GM12878 (cell line): ENCODE measurements around the gene FANCI. TPM values are rescaled to one million over a fixed set of nuclear protein-coding genes. Genes with fewer than 3 reads are reported as not detected.

ENCODE experiments used
- ATAC-seq: fragments of 200-7000 bp; cut with Tn5 transposase; 3 replicates; pipeline ENCODE4 v1.9.1; 2020; ENCODE audit warnings: mild to moderate bottlenecking, moderate library complexity
- BruUV-seq: library from RNA; stranded (reverse); fragments of 400-500 nt; replicated peaks from 2 replicates; lab custom pipeline; 2021; lab: Mats Ljungman, UMichigan
- CTCF ChIA-PET: fragments of 300-600 bp; sonication (Branson Sonifier 250); formaldehyde crosslinking; extraction: SDS; loops from one replicate; lab custom pipeline; 2021; ENCODE audit warnings: inconsistent platforms; lab: Yijun Ruan, JAX
- POLR2A ChIA-PET: fragments of 350-600 bp; formaldehyde crosslinking; extraction: SDS; loops from one replicate; lab custom pipeline; 2021; ENCODE audit warnings: inconsistent platforms; lab: Charles Lee
- RAD21 ChIA-PET: fragments of 300-600 bp; sonication (Branson Sonifier 250); formaldehyde crosslinking; loops from one replicate; lab custom pipeline; 2023; ENCODE audit warnings: antibody characterized with exemption; ENCODE audit not compliant: unreplicated experiment; lab: Charles Lee
- SMC1A ChIA-PET: fragments of 300-600 bp; sonication (Branson Sonifier 250); formaldehyde crosslinking; loops from one replicate; lab custom pipeline; 2023; ENCODE audit not compliant: unreplicated experiment, uncharacterized antibody; lab: Charles Lee
- DNase-seq: peaks from one replicate; pipeline ENCODE4 v3.0.0-alpha.2; 2011; ENCODE audit warnings: low read depth, low spot score
- FAIRE-seq: peaks from 3 replicates; lab custom pipeline; 2011; peaks lifted over from hg19 to GRCh38; lab: Jason Lieb, UNC
- H2AFZ ChIP-seq: 2 replicates; pipeline ENCODE4 v1.6.0; 2011; ENCODE audit warnings: low read depth, low read length, control low read depth; ENCODE audit not compliant: control insufficient read depth
- H3K27ac ChIP-seq: 2 replicates; pipeline ENCODE4 v1.5.1; 2011; ENCODE audit warnings: control low read depth; ENCODE audit not compliant: control insufficient read depth, insufficient read depth
- H3K27me3 ChIP-seq, 2 experiments: replicated peaks in 1 of 2; 2 replicates each; pipeline versions ENCODE4 v1.6.0 to v1.6.1; 2011; ENCODE audit warnings: low read length in 1 of 2; ENCODE audit not compliant: control insufficient read depth in 2 of 2, insufficient read depth in 2 of 2
- H3K36me3 ChIP-seq, 2 experiments: 2 replicates each; pipeline ENCODE4 v1.5.1; 2011; ENCODE audit warnings: low read length in 1 of 2; ENCODE audit not compliant: control insufficient read depth in 2 of 2, insufficient read depth in 2 of 2
- H3K4me1 ChIP-seq: 2 replicates; pipeline ENCODE4 v1.6.1; 2011; ENCODE audit warnings: mild to moderate bottlenecking, low read length, moderate library complexity, mixed read lengths; ENCODE audit not compliant: control insufficient read depth, insufficient read depth
- H3K4me2 ChIP-seq: 2 replicates; pipeline ENCODE4 v1.6.0; 2011; ENCODE audit warnings: control low read depth; ENCODE audit not compliant: control insufficient read depth, insufficient read depth
- H3K4me3 ChIP-seq: fragments of 200-600 bp; sonication (generic); 2 replicates; pipeline ENCODE4 v1.5.1; 2016
- H3K79me2 ChIP-seq: 2 replicates; pipeline ENCODE4 v1.6.0; 2011; ENCODE audit warnings: low read length; ENCODE audit not compliant: control insufficient read depth, insufficient read depth
- H3K9ac ChIP-seq: 2 replicates; pipeline ENCODE4 v1.8.0; 2011; ENCODE audit warnings: low read length, control low read depth, mixed read lengths; ENCODE audit not compliant: control insufficient read depth, insufficient read depth
- H3K9me3 ChIP-seq: replicated peaks from 3 replicates; pipeline ENCODE4 v1.5.1; 2011; ENCODE audit warnings: mild to moderate bottlenecking, low read length; ENCODE audit not compliant: control insufficient read depth, insufficient read depth
- H4K20me1 ChIP-seq: 2 replicates; pipeline ENCODE4 v1.6.0; 2011; ENCODE audit not compliant: control insufficient read depth, insufficient read depth
- BMI1 ChIP-seq: fragments of 450-650 bp; IDR thresholded peaks from 2 replicates; pipeline ENCODE4 v1.6.1; 2016; ENCODE audit warnings: mild to moderate bottlenecking, moderate library complexity, borderline replicate concordance
- CBX3 ChIP-seq: fragments of 200-600 bp; sonication (generic); IDR thresholded peaks from 2 replicates; pipeline ENCODE4 v1.6.1; 2016; ENCODE audit warnings: low read depth, borderline replicate concordance
- IKZF1 ChIP-seq: fragments of 450-650 bp; conservative IDR thresholded peaks from 2 replicates; pipeline ENCODE4 v1.6.1; 2017; ENCODE audit warnings: antibody characterized with exemption, mild to moderate bottlenecking
- SPI1 ChIP-seq: IDR thresholded peaks from 2 replicates; pipeline ENCODE4 v1.6.1; 2011; ENCODE audit warnings: low read depth, mild to moderate bottlenecking, low read length, moderate library complexity, borderline replicate concordance; ENCODE audit not compliant: insufficient read depth
- WGBS: methylation state at CpG from one replicate; pipeline ENCODE4 v1.1.6; 2016; ENCODE audit warnings: low lambda C conversion rate; ENCODE audit not compliant: insufficient replicate concordance, insufficient coverage; ENCODE audit errors: missing lambda C conversion rate; 5-methylcytosine and 5-hydroxymethylcytosine counted together
- in situ Hi-C: fragments of 300-500 bp; cut with MboI; formaldehyde crosslinking; loops from 9 replicates; pipeline ENCODE4 v1.14.3; 2018; ENCODE audit warnings: mixed read lengths
- intact Hi-C: fragments of 100-400 bp; cut with micrococcal nuclease; formaldehyde crosslinking; loops from one replicate; pipeline ENCODE4 v1.14.2; 2022; ENCODE audit not compliant: unreplicated experiment
- polyA plus RNA-seq, 11 experiments: library from polyadenylated mRNA; depleted of rRNA in 4 of 11; unstranded in 6 of 11; stranded (reverse) in 5 of 11; fragments of >200 nt; fragmentation: Nextera tagmentation in 4 of 11; fragmentation: Illumina TruSeq in 1 of 11; extraction: Ambion mirVana in 4 of 11; extraction: Trizol in 1 of 11; gene quantifications; 1 replicate in 1 of 11; 2 replicates in 10 of 11; pipeline versions ENCODE4 v1.2.1 to v1.2.3, GENCODE V29; 2011 to 2016; ENCODE audit warnings: inconsistent platforms in 2 of 11, missing spikeins in 2 of 11, low read depth in 1 of 11
- total RNA-seq, 4 experiments: library from RNA; depleted of rRNA in 3 of 4; stranded (reverse); fragments of >200 nt in 3 of 4; fragmentation: Illumina TruSeq in 1 of 4; extraction: Trizol in 1 of 4; gene quantifications; 2 replicates each; pipeline versions ENCODE4 v1.2.1 to v1.2.3, GENCODE V29; 2013 to 2021

The FANCI gene
- total and polyA plus RNA-seq, 10 of the 15 experiments (the other 5 are each of a cell fraction or from before 2014, with no cell fraction given) = 38.1 to 129 (median 82.4) TPM

DNA sequence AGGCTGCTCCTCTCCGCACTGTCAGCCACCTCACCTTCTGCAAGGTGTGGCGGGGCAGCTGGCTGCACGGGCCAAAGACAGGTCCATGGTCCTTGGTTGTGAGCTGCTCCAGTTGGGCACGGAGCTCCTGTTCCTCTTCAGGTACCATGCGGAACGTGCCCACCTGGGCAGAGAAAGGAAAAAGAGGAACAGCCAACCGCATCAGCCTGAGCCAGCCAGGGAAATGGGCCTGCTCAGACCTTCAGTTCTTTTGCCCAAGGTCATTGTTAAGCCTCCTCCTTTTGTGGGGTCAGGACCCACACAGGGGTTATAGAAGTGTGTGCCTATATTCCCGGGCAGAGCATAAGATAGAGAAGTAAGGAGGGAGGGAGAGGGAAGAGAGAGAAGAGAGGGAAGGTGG is 25.2 kb upstream of the FANCI start:
- in situ Hi-C loops = no loop called here
- Histone ChIP-seq H3K9ac (no peak overlapping the region), H3K27me3 (no peaks in the 10 kb centered on the region), H3K4me2 (no peak overlapping the region), H3K4me1 (no peaks in the 10 kb centered on the region; the same call in 1 of the 2 replicates), H3K27ac (no peak overlapping the region), H3K36me3 (no peaks in the 10 kb centered on the region), H2AFZ (no peak overlapping the region), H4K20me1 (no peaks in the 10 kb centered on the region), H3K4me3 (no peak overlapping the region), H3K79me2 (no peaks in the 10 kb centered on the region), H3K9me3 (no peaks in the 10 kb centered on the region)
- WGBS = 41% methylated on average over 7 of the region's 8 CpGs
- FAIRE-seq = no peak
- no TSS peak for BruUV-seq
- no peak for DNase-seq
- SMC1A ChIA-PET = no interaction called here
- TF ChIP-seq BMI1 (no peak), SPI1 (peak; percentile 20; the same call in 1 of the 2 replicates)
- RAD21 ChIA-PET = no interaction called here
- intact Hi-C loops = no loop called here
- ATAC-seq = no peak
- CTCF ChIA-PET = interaction anchor here (0.7 to 1.7 kb wide), 3 partner anchors 12 to 63 kb away, joined by 4 to 5 read pairs (median 4); no protein-coding TSS in a partner anchor
- POLR2A ChIA-PET = no interaction called here

- no peaks in the 10 kb centered on the region for H3K4me1 ChIP-seq
- ChIA-PET CTCF (interaction anchor here (0.5 to 3.1 kb wide), 3 partner anchors 15 to 181 kb away, joined by 3 to 15 read pairs (median 3); no protein-coding TSS in a partner anchor), POLR2A (interaction anchor here (0.6 kb wide), 1 partner anchor 277 kb away, joined by 3 read pairs; no protein-coding TSS in a partner anchor), SMC1A (interaction anchor here (0.6 kb wide), 1 partner anchor 84 kb away, joined by 3 read pairs; no protein-coding TSS in a partner anchor), RAD21 (interaction anchor here (0.7 kb wide), 1 partner anchor 747 kb away, joined by 3 read pairs; no protein-coding TSS in a partner anchor)
- no peak within 1 kb of the TSS for H2AFZ ChIP-seq
- no TSS peak for BruUV-seq
- DNase-seq (no peak), ATAC-seq (peak; percentile 30), FAIRE-seq (no peak)
- H3K36me3 ChIP-seq = no peaks in the 10 kb centered on the region
- no peaks in the 10 kb centered on the region for H3K27me3 ChIP-seq
- H3K27ac ChIP-seq = no peak within 1 kb of the TSS
- H4K20me1 ChIP-seq = no peaks in the 10 kb centered on the region
- TF ChIP-seq CBX3 (no peak), IKZF1 (0 out of 2 replicates have a peak, but pooled peaks have one; percentile 18)
- no peaks in the 10 kb centered on the region for H3K9me3 ChIP-seq
- no peak within 1 kb of the TSS for H3K4me2 ChIP-seq
- H3K79me2 ChIP-seq = no peaks in the 10 kb centered on the region
- intact Hi-C loops (no loop called here), in situ Hi-C loops (no loop called here)
- WGBS = 38% methylated on average over 11 of the region's 11 CpGs
- H3K9ac ChIP-seq = no peak within 1 kb of the TSS
- H3K4me3 ChIP-seq = no peak within 1 kb of the TSS
Measured at GRCh38 chr15:89221543-89221942, 22.2 kb upstream of the FANCI start, which contains the start of gene RLBP1. RLBP1 (minus strand) TSS chr15:89221579; CDS start chr15:89218975, 2,604 bp downstream.
